Fibroblast of lung (primary cell): ENCODE measurements around the gene CADM2. TPM values are rescaled to one million over a fixed set of nuclear protein-coding genes. Genes with fewer than 3 reads are reported as not detected.

Experiments
- DNase-seq, 2 donors: peaks; one replicate each; pipeline versions ENCODE4 v3.0.0 to v3.0.0-alpha.2; 2010; ENCODE audit warnings: low read depth in 2 of 2
- H2AFZ ChIP-seq: 2 replicates; pipeline ENCODE4 v1.5.1; 2012; ENCODE audit warnings: low read length, control low read depth, inconsistent platforms
- H3K27ac ChIP-seq: 2 replicates; pipeline ENCODE4 v1.5.1; 2011; ENCODE audit warnings: low read length, control low read depth; ENCODE audit not compliant: insufficient read depth
- H3K27me3 ChIP-seq: 2 replicates; pipeline ENCODE4 v1.5.1; 2011; ENCODE audit warnings: mild to moderate bottlenecking, low read length; ENCODE audit not compliant: control insufficient read depth, insufficient read depth
- H3K36me3 ChIP-seq: 2 replicates; pipeline ENCODE4 v1.5.1; 2011; ENCODE audit warnings: low read length; ENCODE audit not compliant: control insufficient read depth, insufficient read depth
- H3K4me1 ChIP-seq: 2 replicates; pipeline ENCODE4 v1.5.1; 2011; ENCODE audit warnings: low read length; ENCODE audit not compliant: control insufficient read depth, insufficient read depth; ENCODE audit errors: extremely low read depth
- H3K4me2 ChIP-seq: 2 replicates; pipeline ENCODE4 v1.5.1; 2011; ENCODE audit warnings: low read length, control low read depth; ENCODE audit not compliant: insufficient read depth; ENCODE audit errors: extremely low read depth
- H3K4me3 ChIP-seq, 4 experiments: fragments of 200-600 bp in 1 of 4; sonication (generic) in 1 of 4; replicated peaks in 1 of 4; 2 replicates each; pipeline ENCODE4 v1.5.1; 2011 to 2016; ENCODE audit warnings: low read length in 4 of 4, low read depth in 3 of 4, mild to moderate bottlenecking in 3 of 4, control low read depth in 2 of 4, inconsistent platforms in 1 of 4, mixed read lengths in 1 of 4; ENCODE audit not compliant: insufficient read depth in 1 of 4; ENCODE audit errors: control extremely low read depth in 1 of 4
- H3K79me2 ChIP-seq: 2 replicates; pipeline ENCODE4 v1.5.1; 2012; ENCODE audit warnings: mild to moderate bottlenecking, low read length, inconsistent platforms; ENCODE audit not compliant: control insufficient read depth, insufficient read depth
- H3K9ac ChIP-seq: 2 replicates; pipeline ENCODE4 v1.5.1; 2011; ENCODE audit warnings: mild to moderate bottlenecking, low read length, control low read depth; ENCODE audit not compliant: insufficient read depth
- H3K9me3 ChIP-seq: 2 replicates; pipeline ENCODE4 v1.5.1; 2012; ENCODE audit warnings: low read depth, low read length; ENCODE audit not compliant: control insufficient read depth, insufficient read depth
- H4K20me1 ChIP-seq: 2 replicates; pipeline ENCODE4 v1.5.1; 2011; ENCODE audit warnings: low read length; ENCODE audit not compliant: control insufficient read depth, insufficient read depth; ENCODE audit errors: extremely low read depth
- CTCF ChIP-seq, 2 donors: IDR thresholded peaks in 1 of 2; conservative IDR thresholded peaks in 1 of 2; 1 replicate in 1 of 2; 2 replicates in 1 of 2; pipeline ENCODE4 v1.5.1; 2011 to 2012; ENCODE audit warnings: low read length in 2 of 2, control low read depth in 1 of 2, inconsistent platforms in 1 of 2, low read depth in 1 of 2, mild to moderate bottlenecking in 1 of 2
- EZH2 ChIP-seq: IDR thresholded peaks from 2 replicates; pipeline ENCODE4 v1.5.1; 2012; ENCODE audit warnings: low read length, control low read depth, mild to moderate bottlenecking; ENCODE audit errors: missing control alignments
- polyA plus RNA-seq, 2 donors: library from polyadenylated mRNA; depleted of rRNA in 1 of 2; stranded (reverse) in 1 of 2; unstranded in 1 of 2; fragments of >200 nt; gene quantifications; 2 replicates each; pipeline ENCODE4 v1.2.1, GENCODE V29; 2011 to 2012; ENCODE audit warnings: missing spikeins in 1 of 2
- total RNA-seq: library from RNA; depleted of rRNA; stranded (reverse); fragments of >200 nt; gene quantifications from 2 replicates; pipeline ENCODE4 v1.2.1, GENCODE V29; 2014

Gene CADM2
- total and polyA plus RNA-seq, 2 donors (not counting 1 experiment from before 2014, with no cell fraction given): under 0.01 to 0.12 TPM

GRCh38 chr3:86104154-86104553 lies 1145.4 kb downstream of the CADM2 start:
- H3K4me2 ChIP-seq: no peak overlapping the region
- H2AFZ ChIP-seq: no peak overlapping the region
- no peaks in the 10 kb centered on the region for H3K27me3 ChIP-seq
- TF ChIP-seq CTCF (conservative IDR thresholded peaks at IDR 0.05 in 1 of 2, IDR thresholded peaks at IDR 0.05 in 1 of 2; ENCODE audit: low read depth in 1 of 2, low read length in 2 of 2) (no peak), EZH2 (no peak)
- H3K27ac ChIP-seq: no peak overlapping the region
- H3K9me3 ChIP-seq: no peaks in the 10 kb centered on the region
- DNase-seq: no peak
- H3K36me3 ChIP-seq: no peaks in the 10 kb centered on the region
- H3K4me3 ChIP-seq: no peak overlapping the region
- H3K79me2 ChIP-seq: no peaks in the 10 kb centered on the region
- H3K9ac ChIP-seq: no peak overlapping the region
- no peaks in the 10 kb centered on the region for H3K4me1 ChIP-seq
- H4K20me1 ChIP-seq: no peaks in the 10 kb centered on the region

GRCh38 chr3:86109434-86109833 lies 1150.6 kb downstream of the CADM2 start:
- H3K4me2 ChIP-seq: no peak overlapping the region
- no peaks in the 10 kb centered on the region for H3K9me3 ChIP-seq
- no peak overlapping the region for H2AFZ ChIP-seq
- no peaks in the 10 kb centered on the region for H3K4me1 ChIP-seq
- no peak for TF ChIP-seq EZH2
- TF ChIP-seq CTCF (conservative IDR thresholded peaks at IDR 0.05 in 1 of 2, IDR thresholded peaks at IDR 0.05 in 1 of 2; ENCODE audit: low read depth in 1 of 2, low read length in 2 of 2): no peak
- DNase-seq: no peak
- no peaks in the 10 kb centered on the region for H3K36me3 ChIP-seq
- no peaks in the 10 kb centered on the region for H4K20me1 ChIP-seq
- no peak overlapping the region for H3K9ac ChIP-seq
- no peak overlapping the region for H3K4me3 ChIP-seq
- no peaks in the 10 kb centered on the region for H3K27me3 ChIP-seq
- no peaks in the 10 kb centered on the region for H3K79me2 ChIP-seq
- H3K27ac ChIP-seq: no peak overlapping the region
